ENCODE results near the gene ICA1. TPM values are rescaled to one million over a fixed set of nuclear protein-coding genes. Genes with fewer than 3 reads are reported as not detected.
"Not testable (repeated sequence)": the region's sequence is repeated elsewhere in the genome, so short reads cannot be mapped to it uniquely, and the experiment has no call there.

ICA1 gene
- polyA plus RNA-seq, 3 donors: 3.2 to 7.0 (median 4.2) TPM

- H3K36me3 ChIP-seq (replicated peaks in 1 of 2; ENCODE audit: control insufficient read depth in 1 of 2, insufficient read depth in 2 of 2, low read length in 2 of 2); H3K4me1 Mint-ChIP-seq; H2AFZ ChIP-seq (ENCODE audit: insufficient read depth, low read depth, low read length, poor library complexity, severe bottlenecking); H3K27ac Mint-ChIP-seq; DNase-seq; H3K27me3 Mint-ChIP-seq (ENCODE audit: low read depth in 3 of 3); H3K4me2 ChIP-seq (replicated peaks; ENCODE audit: extremely low read depth, low read length, poor library complexity, severe bottlenecking); H3K9me3 ChIP-seq (replicated peaks in 1 of 2; ENCODE audit: control insufficient read depth in 1 of 2, insufficient read depth in 1 of 2, low read length in 2 of 2); H4K20me1 ChIP-seq (ENCODE audit: insufficient read depth, low read length); H3K4me1 ChIP-seq (ENCODE audit: control insufficient read depth in 1 of 2, insufficient read depth in 2 of 2, low read length in 2 of 2); H3K4me3 ChIP-seq (replicated peaks in 1 of 3; ENCODE audit: low read depth in 2 of 3, low read length in 3 of 3); H3K9ac ChIP-seq (ENCODE audit: insufficient read depth, low read length, poor library complexity, severe bottlenecking); H3K27ac ChIP-seq (ENCODE audit: low read depth in 1 of 2, low read length in 2 of 2); H3K4me3 Mint-ChIP-seq; H3K79me2 ChIP-seq (ENCODE audit: insufficient read depth, low read length); H3K27me3 ChIP-seq (ENCODE audit: control insufficient read depth in 2 of 2, insufficient read depth in 2 of 2, low read length in 2 of 2); intact Hi-C loops (cut with micrococcal nuclease); H3K36me3 Mint-ChIP-seq: not testable (repeated sequence)
- H3K9me3 Mint-ChIP-seq: peaks cover 4 to 26% (median 21%) of the 10 kb centered on the region in 7 donors
- 100% methylated on average over 2 of the region's 5 CpGs for WGBS (ENCODE audit: insufficient coverage)
These were observed 18.9 kb downstream of the ICA1 start for GRCh38 chr7:8243059-8243458.

GRCh38 chr7:8239702-8240362 lies 22.1 kb downstream of the ICA1 start:
- DNase-seq; intact Hi-C loops (cut with micrococcal nuclease); H3K9me3 ChIP-seq (replicated peaks in 1 of 2; ENCODE audit: control insufficient read depth in 1 of 2, insufficient read depth in 1 of 2, low read length in 2 of 2); H3K27ac Mint-ChIP-seq; H3K4me1 Mint-ChIP-seq; H3K4me3 ChIP-seq (replicated peaks in 1 of 3; ENCODE audit: low read depth in 2 of 3, low read length in 3 of 3); H3K4me1 ChIP-seq (ENCODE audit: control insufficient read depth in 1 of 2, insufficient read depth in 2 of 2, low read length in 2 of 2); H3K27ac ChIP-seq (ENCODE audit: low read depth in 1 of 2, low read length in 2 of 2); H3K36me3 Mint-ChIP-seq; H3K27me3 ChIP-seq (ENCODE audit: control insufficient read depth in 2 of 2, insufficient read depth in 2 of 2, low read length in 2 of 2); H3K79me2 ChIP-seq (ENCODE audit: insufficient read depth, low read length); H3K4me2 ChIP-seq (replicated peaks; ENCODE audit: extremely low read depth, low read length, poor library complexity, severe bottlenecking); H2AFZ ChIP-seq (ENCODE audit: insufficient read depth, low read depth, low read length, poor library complexity, severe bottlenecking); H3K9ac ChIP-seq (ENCODE audit: insufficient read depth, low read length, poor library complexity, severe bottlenecking); H3K36me3 ChIP-seq (replicated peaks in 1 of 2; ENCODE audit: control insufficient read depth in 1 of 2, insufficient read depth in 2 of 2, low read length in 2 of 2); H3K4me3 Mint-ChIP-seq; H3K27me3 Mint-ChIP-seq (ENCODE audit: low read depth in 3 of 3); H4K20me1 ChIP-seq (ENCODE audit: insufficient read depth, low read length): not testable (repeated sequence)
- H3K9me3 Mint-ChIP-seq: peaks cover 4 to 23% (median 18%) of the 10 kb centered on the region in 7 donors
- 96% methylated on average over 8 of the region's 10 CpGs for WGBS (ENCODE audit: insufficient coverage)

- Mint-ChIP-seq H3K9me3 (peaks cover 0 to 4% (median 0%) of the 10 kb centered on the region in 7 donors), H3K4me1 (no peaks in the 10 kb centered on the region), H3K27ac (no peak overlapping the region), H3K4me3 (no peak overlapping the region), H3K36me3 (peaks cover 0 to 5% of the 10 kb centered on the region in 2 donors), H3K27me3 (ENCODE audit: low read depth in 3 of 3) (peaks cover 0 to 2% (median 0%) of the 10 kb centered on the region in 3 donors)
- 60% methylated on average over 1 of the region's 3 CpGs for WGBS (ENCODE audit: insufficient coverage)
- Histone ChIP-seq H3K4me1 (ENCODE audit: control insufficient read depth in 1 of 2, insufficient read depth in 2 of 2, low read length in 2 of 2) (no peaks in the 10 kb centered on the region), H3K4me2 (replicated peaks; ENCODE audit: extremely low read depth, low read length, poor library complexity, severe bottlenecking) (no peak overlapping the region), H3K4me3 (replicated peaks in 1 of 3; ENCODE audit: low read depth in 2 of 3, low read length in 3 of 3) (no peak overlapping the region), H3K79me2 (ENCODE audit: insufficient read depth, low read length) (no peaks in the 10 kb centered on the region), H2AFZ (ENCODE audit: insufficient read depth, low read depth, low read length, poor library complexity, severe bottlenecking) (no peak overlapping the region), H3K27me3 (ENCODE audit: control insufficient read depth in 2 of 2, insufficient read depth in 2 of 2, low read length in 2 of 2) (no peaks in the 10 kb centered on the region), H4K20me1 (ENCODE audit: insufficient read depth, low read length) (no peaks in the 10 kb centered on the region), H3K9me3 (replicated peaks in 1 of 2; ENCODE audit: control insufficient read depth in 1 of 2, insufficient read depth in 1 of 2, low read length in 2 of 2) (no peaks in the 10 kb centered on the region), H3K9ac (ENCODE audit: insufficient read depth, low read length, poor library complexity, severe bottlenecking) (no peak overlapping the region), H3K27ac (ENCODE audit: low read depth in 1 of 2, low read length in 2 of 2) (no peak overlapping the region), H3K36me3 (replicated peaks in 1 of 2; ENCODE audit: control insufficient read depth in 1 of 2, insufficient read depth in 2 of 2, low read length in 2 of 2) (no peaks in the 10 kb centered on the region)
- TF ChIP-seq CTCF (IDR thresholded peaks at IDR 0.05): no peak
- intact Hi-C loops (cut with micrococcal nuclease): no loop called here
- DNase-seq: no peak
These were observed 25.1 kb downstream of the ICA1 start for GRCh38 chr7:8236780-8237407.
